Measurements from ENCODE around the gene GTSE1.

GTSE1 gene

GRCh38 chr22:46357711-46358520, 61.2 kb downstream of the GTSE1 start:
- Histone ChIP-seq H3K36me3 (ENCODE audit: control insufficient read depth, insufficient read depth, low read length) (peaks cover 27% of the 10 kb centered on the region), H3K27me3 (replicated peaks; ENCODE audit: control insufficient read depth, insufficient read depth, low read length) (no peaks in the 10 kb centered on the region), H3K4me3 (replicated peaks; ENCODE audit: low read depth, low read length) (no peak overlapping the region)
- no peak for DNase-seq (ENCODE audit: extremely low read depth, insufficient read length)
- TF ChIP-seq CTCF (IDR thresholded peaks at IDR 0.05; ENCODE audit: insufficient read depth, low read length, poor library complexity, severe bottlenecking) = no peak

DNA sequence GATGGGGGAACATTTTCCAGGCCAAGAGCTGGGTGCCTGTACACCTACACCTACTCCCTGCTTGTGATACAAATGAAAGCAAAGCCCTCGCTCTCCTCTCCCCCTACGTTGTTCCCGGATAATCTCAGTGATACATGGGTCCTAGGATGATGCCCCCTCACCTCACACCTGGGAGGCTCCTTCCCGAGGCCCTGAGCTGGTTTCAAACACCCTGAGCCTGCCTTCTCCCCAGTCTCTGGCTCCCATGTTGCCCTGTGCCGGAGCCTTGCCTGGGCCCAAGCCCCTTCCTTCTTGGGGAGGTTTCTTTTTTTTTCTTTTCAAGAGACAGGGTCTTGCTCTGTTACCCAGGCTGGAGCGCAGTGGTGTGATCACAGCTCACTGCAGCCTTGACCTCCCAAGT, 62.1 kb downstream of the GTSE1 start:
- TF ChIP-seq CTCF (IDR thresholded peaks at IDR 0.05; ENCODE audit: insufficient read depth, low read length, poor library complexity, severe bottlenecking) = no peak
- H3K36me3 ChIP-seq (ENCODE audit: control insufficient read depth, insufficient read depth, low read length) = peaks cover 23% of the 10 kb centered on the region
- no peaks in the 10 kb centered on the region for H3K27me3 ChIP-seq (replicated peaks; ENCODE audit: control insufficient read depth, insufficient read depth, low read length)
- no peak overlapping the region for H3K4me3 ChIP-seq (replicated peaks; ENCODE audit: low read depth, low read length)
- DNase-seq (ENCODE audit: extremely low read depth, insufficient read length) = no peak

- TF ChIP-seq CTCF (IDR thresholded peaks at IDR 0.05; ENCODE audit: insufficient read depth, low read length, poor library complexity, severe bottlenecking) = no peak
Observed at GRCh38 chr22:46359362-46359761, 62.7 kb downstream of the GTSE1 start.

DNA sequence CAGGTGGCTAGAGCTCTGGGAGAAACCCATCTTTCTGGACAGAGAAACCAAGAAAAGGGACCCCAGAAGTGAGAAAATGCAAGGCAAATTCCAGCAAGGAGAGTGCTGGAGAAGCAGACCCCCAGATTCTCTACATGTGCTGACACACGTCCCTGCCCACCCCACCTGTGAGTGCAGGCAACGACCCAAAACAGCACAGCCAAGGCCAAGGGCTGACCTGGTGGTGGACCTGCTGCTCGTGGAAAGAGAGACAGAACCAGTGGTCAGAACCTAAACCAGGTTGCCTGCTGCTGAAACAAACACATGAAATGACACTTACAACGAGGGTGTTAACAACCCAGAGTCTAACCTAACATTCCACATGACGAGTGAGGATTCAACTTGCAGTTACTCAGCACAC, 63.4 kb downstream of the GTSE1 start:
- Histone ChIP-seq H3K4me3 (replicated peaks; ENCODE audit: low read depth, low read length) (no peak overlapping the region), H3K27me3 (replicated peaks; ENCODE audit: control insufficient read depth, insufficient read depth, low read length) (no peaks in the 10 kb centered on the region; the same call in 1 of the 2 replicates), H3K36me3 (ENCODE audit: control insufficient read depth, insufficient read depth, low read length) (peaks cover 19% of the 10 kb centered on the region)
- no peak for TF ChIP-seq CTCF (IDR thresholded peaks at IDR 0.05; ENCODE audit: insufficient read depth, low read length, poor library complexity, severe bottlenecking)
- DNase-seq (ENCODE audit: extremely low read depth, insufficient read length) = no peak

More at GRCh38 chr22:46359362-46359761, 62.7 kb downstream of the GTSE1 start:
- no peak overlapping the region for H3K4me3 ChIP-seq (replicated peaks; ENCODE audit: low read depth, low read length)
- no peak for DNase-seq (ENCODE audit: extremely low read depth, insufficient read length)
- no peaks in the 10 kb centered on the region for H3K27me3 ChIP-seq (replicated peaks; ENCODE audit: control insufficient read depth, insufficient read depth, low read length)
- H3K36me3 ChIP-seq (ENCODE audit: control insufficient read depth, insufficient read depth, low read length) = peaks cover 19% of the 10 kb centered on the region

DNA sequence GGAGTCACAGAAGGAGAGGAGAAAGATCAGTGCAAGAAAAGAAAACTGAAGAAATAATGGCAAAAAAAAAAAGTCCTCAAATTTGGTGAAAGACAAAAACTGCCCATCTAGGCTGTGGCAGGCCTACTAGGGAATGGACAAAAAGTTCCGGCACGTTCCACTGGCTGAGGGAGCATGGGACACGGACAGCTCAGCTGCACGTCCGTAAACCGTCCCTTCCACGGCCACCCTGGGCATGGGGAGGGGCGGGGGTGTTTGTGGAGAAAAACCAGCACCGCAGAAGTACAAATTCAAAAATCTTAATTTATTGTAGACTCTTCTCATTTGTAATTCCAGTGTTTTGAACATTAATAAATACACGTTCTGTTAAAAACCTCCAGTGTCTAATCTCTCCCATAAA, 64.2 kb downstream of the GTSE1 start:
- no peaks in the 10 kb centered on the region; the same call in 1 of the 2 replicates for H3K27me3 ChIP-seq (replicated peaks; ENCODE audit: control insufficient read depth, insufficient read depth, low read length)
- H3K36me3 ChIP-seq (ENCODE audit: control insufficient read depth, insufficient read depth, low read length) = peaks cover 13% of the 10 kb centered on the region
- no peak for TF ChIP-seq CTCF (IDR thresholded peaks at IDR 0.05; ENCODE audit: insufficient read depth, low read length, poor library complexity, severe bottlenecking)
- H3K4me3 ChIP-seq (replicated peaks; ENCODE audit: low read depth, low read length) = no peak overlapping the region
- no peak for DNase-seq (ENCODE audit: extremely low read depth, insufficient read length)

All from GM06990 (cell line).